K562 (cell line): ENCODE results near the gene AP2S1. TPM values are rescaled to one million over a fixed set of nuclear protein-coding genes. Genes with fewer than 3 reads are reported as not detected.

ENCODE experiments used
- CHD2 ChIP-seq: IDR thresholded peaks from 2 replicates; pipeline ENCODE4 v1.6.1; 2011; ENCODE audit warnings: low read depth, low read length
- EHMT2 ChIP-seq: fragments of 450-650 bp; IDR thresholded peaks from 2 replicates; pipeline ENCODE4 v1.6.1; 2018; ENCODE audit warnings: antibody characterized with exemption
- GABPA ChIP-seq: fragments of 200-800 bp; sonication (Bioruptor generic); conservative IDR thresholded peaks from 2 replicates; pipeline ENCODE4 v1.6.1; 2016; ENCODE audit warnings: low read depth, missing genetic modification characterization, missing compliant biosample characterization
- KDM1A ChIP-seq, 2 experiments: fragments of 450-650 bp; IDR thresholded peaks; 2 replicates each; pipeline ENCODE4 v1.6.1; 2016; ENCODE audit warnings: mild to moderate bottlenecking in 2 of 2
- TCFL5 ChIP-seq: fragments of 250-450 bp; sonication (Bioruptor Pico); conservative IDR thresholded peaks from 2 replicates; pipeline ENCODE4 v1.6.1; 2021; ENCODE audit warnings: mild to moderate bottlenecking, moderate library complexity, matching md5 sums
- ZHX1 ChIP-seq: fragments of 150-350 bp; conservative IDR thresholded peaks from 2 replicates; pipeline ENCODE4 v1.6.1; 2014; ENCODE audit warnings: low read length
- polyA plus RNA-seq, 8 experiments: library from polyadenylated mRNA; depleted of rRNA in 4 of 8; stranded (reverse) in 5 of 8; unstranded in 3 of 8; fragments of >200 nt; fragmentation: Nextera tagmentation in 2 of 8; fragmentation: Illumina TruSeq in 1 of 8; extraction: Ambion mirVana in 2 of 8; extraction: Trizol in 1 of 8; gene quantifications; 2 replicates each; pipeline versions ENCODE4 v1.2.1 to v1.2.3, GENCODE V29; 2011 to 2014; ENCODE audit warnings: inconsistent platforms in 1 of 8, missing spikeins in 1 of 8
- total RNA-seq, 7 experiments: library from RNA; depleted of rRNA in 6 of 7; stranded (reverse); fragments of >200 nt in 6 of 7; fragmentation: Illumina TruSeq in 2 of 7; extraction: Trizol in 2 of 7; gene quantifications; 2 replicates each; pipeline versions ENCODE4 v1.2.1 to v1.2.3, GENCODE V29; 2011 to 2021; ENCODE audit warnings: low replicate concordance in 1 of 7
- TF ChIP-seq, protein P1 (sequence below): fragments of 250-450 bp; sonication (Bioruptor Pico); IDR thresholded peaks from 2 replicates; pipeline ENCODE4 v1.4.0; 2020; ENCODE audit warnings: mild to moderate bottlenecking, moderate library complexity, borderline replicate concordance
- TF ChIP-seq, protein P2 (sequence below): fragments of 450-650 bp; IDR thresholded peaks from 2 replicates; pipeline ENCODE4 v1.6.1; 2016; ENCODE audit warnings: mild to moderate bottlenecking, moderate library complexity

The AP2S1 gene
- total and polyA plus RNA-seq, 9 of the 15 experiments (the other 6 are each of a cell fraction or from before 2014, with no cell fraction given), result 32.4 to 294 (median 136) TPM

DNA sequence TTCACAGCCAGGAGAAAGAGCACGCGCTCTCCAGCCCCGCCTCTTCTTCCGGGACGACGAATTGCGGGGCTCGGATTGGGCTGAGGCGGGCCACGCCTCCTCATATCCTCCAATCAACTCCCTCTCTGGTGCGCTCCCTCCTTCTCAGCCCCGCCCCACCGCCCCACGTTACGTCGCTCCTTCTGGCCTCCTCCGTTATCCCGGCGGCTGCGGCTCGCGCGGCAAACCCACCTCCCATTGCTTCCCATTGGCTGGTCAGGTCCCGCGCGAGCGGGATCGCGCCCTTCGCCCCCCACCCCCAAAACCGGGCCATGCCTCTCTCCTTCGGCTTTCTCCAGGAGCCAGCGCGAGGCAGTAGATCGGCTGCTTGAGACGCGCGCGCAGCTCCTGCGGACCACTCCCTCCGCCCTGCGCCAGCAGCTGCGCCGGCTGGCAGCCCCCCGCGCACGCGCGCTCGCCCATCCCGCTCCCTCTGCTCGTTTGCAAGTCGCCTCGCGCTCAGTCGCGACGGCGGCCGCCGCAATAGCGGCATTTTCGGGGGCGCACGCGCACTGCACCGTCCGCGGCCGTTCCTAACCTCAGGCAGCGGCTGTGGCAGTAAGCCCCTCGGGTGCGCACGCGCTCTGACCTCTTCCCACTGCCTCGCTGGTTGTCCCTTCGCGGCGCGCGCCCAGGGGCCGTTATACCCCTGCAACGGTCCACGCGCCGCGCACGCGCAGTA lies 9.6 kb upstream of the AP2S1 start (continued):
- TF ChIP-seq GABPA (peak; percentile 7), CHD2 (peak; percentile 96), TCFL5 (CRISPR knock-in tag) (no peak), KDM1A (IDR thresholded peaks at IDR 0.05) (no peak), ZHX1 (no peak), EHMT2 (no peak)
- TF ChIP-seq, protein P1, sequence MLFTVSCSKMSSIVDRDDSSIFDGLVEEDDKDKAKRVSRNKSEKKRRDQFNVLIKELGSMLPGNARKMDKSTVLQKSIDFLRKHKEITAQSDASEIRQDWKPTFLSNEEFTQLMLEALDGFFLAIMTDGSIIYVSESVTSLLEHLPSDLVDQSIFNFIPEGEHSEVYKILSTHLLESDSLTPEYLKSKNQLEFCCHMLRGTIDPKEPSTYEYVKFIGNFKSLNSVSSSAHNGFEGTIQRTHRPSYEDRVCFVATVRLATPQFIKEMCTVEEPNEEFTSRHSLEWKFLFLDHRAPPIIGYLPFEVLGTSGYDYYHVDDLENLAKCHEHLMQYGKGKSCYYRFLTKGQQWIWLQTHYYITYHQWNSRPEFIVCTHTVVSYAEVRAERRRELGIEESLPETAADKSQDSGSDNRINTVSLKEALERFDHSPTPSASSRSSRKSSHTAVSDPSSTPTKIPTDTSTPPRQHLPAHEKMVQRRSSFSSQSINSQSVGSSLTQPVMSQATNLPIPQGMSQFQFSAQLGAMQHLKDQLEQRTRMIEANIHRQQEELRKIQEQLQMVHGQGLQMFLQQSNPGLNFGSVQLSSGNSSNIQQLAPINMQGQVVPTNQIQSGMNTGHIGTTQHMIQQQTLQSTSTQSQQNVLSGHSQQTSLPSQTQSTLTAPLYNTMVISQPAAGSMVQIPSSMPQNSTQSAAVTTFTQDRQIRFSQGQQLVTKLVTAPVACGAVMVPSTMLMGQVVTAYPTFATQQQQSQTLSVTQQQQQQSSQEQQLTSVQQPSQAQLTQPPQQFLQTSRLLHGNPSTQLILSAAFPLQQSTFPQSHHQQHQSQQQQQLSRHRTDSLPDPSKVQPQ (CRISPR knock-in tag), result no peak
- TF ChIP-seq, protein P2, sequence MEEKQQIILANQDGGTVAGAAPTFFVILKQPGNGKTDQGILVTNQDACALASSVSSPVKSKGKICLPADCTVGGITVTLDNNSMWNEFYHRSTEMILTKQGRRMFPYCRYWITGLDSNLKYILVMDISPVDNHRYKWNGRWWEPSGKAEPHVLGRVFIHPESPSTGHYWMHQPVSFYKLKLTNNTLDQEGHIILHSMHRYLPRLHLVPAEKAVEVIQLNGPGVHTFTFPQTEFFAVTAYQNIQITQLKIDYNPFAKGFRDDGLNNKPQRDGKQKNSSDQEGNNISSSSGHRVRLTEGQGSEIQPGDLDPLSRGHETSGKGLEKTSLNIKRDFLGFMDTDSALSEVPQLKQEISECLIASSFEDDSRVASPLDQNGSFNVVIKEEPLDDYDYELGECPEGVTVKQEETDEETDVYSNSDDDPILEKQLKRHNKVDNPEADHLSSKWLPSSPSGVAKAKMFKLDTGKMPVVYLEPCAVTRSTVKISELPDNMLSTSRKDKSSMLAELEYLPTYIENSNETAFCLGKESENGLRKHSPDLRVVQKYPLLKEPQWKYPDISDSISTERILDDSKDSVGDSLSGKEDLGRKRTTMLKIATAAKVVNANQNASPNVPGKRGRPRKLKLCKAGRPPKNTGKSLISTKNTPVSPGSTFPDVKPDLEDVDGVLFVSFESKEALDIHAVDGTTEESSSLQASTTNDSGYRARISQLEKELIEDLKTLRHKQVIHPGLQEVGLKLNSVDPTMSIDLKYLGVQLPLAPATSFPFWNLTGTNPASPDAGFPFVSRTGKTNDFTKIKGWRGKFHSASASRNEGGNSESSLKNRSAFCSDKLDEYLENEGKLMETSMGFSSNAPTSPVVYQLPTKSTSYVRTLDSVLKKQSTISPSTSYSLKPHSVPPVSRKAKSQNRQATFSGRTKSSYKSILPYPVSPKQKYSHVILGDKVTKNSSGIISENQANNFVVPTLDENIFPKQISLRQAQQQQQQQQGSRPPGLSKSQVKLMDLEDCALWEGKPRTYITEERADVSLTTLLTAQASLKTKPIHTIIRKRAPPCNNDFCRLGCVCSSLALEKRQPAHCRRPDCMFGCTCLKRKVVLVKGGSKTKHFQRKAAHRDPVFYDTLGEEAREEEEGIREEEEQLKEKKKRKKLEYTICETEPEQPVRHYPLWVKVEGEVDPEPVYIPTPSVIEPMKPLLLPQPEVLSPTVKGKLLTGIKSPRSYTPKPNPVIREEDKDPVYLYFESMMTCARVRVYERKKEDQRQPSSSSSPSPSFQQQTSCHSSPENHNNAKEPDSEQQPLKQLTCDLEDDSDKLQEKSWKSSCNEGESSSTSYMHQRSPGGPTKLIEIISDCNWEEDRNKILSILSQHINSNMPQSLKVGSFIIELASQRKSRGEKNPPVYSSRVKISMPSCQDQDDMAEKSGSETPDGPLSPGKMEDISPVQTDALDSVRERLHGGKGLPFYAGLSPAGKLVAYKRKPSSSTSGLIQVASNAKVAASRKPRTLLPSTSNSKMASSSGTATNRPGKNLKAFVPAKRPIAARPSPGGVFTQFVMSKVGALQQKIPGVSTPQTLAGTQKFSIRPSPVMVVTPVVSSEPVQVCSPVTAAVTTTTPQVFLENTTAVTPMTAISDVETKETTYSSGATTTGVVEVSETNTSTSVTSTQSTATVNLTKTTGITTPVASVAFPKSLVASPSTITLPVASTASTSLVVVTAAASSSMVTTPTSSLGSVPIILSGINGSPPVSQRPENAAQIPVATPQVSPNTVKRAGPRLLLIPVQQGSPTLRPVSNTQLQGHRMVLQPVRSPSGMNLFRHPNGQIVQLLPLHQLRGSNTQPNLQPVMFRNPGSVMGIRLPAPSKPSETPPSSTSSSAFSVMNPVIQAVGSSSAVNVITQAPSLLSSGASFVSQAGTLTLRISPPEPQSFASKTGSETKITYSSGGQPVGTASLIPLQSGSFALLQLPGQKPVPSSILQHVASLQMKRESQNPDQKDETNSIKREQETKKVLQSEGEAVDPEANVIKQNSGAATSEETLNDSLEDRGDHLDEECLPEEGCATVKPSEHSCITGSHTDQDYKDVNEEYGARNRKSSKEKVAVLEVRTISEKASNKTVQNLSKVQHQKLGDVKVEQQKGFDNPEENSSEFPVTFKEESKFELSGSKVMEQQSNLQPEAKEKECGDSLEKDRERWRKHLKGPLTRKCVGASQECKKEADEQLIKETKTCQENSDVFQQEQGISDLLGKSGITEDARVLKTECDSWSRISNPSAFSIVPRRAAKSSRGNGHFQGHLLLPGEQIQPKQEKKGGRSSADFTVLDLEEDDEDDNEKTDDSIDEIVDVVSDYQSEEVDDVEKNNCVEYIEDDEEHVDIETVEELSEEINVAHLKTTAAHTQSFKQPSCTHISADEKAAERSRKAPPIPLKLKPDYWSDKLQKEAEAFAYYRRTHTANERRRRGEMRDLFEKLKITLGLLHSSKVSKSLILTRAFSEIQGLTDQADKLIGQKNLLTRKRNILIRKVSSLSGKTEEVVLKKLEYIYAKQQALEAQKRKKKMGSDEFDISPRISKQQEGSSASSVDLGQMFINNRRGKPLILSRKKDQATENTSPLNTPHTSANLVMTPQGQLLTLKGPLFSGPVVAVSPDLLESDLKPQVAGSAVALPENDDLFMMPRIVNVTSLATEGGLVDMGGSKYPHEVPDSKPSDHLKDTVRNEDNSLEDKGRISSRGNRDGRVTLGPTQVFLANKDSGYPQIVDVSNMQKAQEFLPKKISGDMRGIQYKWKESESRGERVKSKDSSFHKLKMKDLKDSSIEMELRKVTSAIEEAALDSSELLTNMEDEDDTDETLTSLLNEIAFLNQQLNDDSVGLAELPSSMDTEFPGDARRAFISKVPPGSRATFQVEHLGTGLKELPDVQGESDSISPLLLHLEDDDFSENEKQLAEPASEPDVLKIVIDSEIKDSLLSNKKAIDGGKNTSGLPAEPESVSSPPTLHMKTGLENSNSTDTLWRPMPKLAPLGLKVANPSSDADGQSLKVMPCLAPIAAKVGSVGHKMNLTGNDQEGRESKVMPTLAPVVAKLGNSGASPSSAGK, result peak; percentile 82
